HK-2 (cell line): ENCODE measurements around the gene SLC9A3.

Source experiments
- DNase-seq: peaks from one replicate; pipeline ENCODE4 v3.0.0-alpha.2; 2018; ENCODE audit not compliant: unreplicated experiment

The SLC9A3 gene

DNA sequence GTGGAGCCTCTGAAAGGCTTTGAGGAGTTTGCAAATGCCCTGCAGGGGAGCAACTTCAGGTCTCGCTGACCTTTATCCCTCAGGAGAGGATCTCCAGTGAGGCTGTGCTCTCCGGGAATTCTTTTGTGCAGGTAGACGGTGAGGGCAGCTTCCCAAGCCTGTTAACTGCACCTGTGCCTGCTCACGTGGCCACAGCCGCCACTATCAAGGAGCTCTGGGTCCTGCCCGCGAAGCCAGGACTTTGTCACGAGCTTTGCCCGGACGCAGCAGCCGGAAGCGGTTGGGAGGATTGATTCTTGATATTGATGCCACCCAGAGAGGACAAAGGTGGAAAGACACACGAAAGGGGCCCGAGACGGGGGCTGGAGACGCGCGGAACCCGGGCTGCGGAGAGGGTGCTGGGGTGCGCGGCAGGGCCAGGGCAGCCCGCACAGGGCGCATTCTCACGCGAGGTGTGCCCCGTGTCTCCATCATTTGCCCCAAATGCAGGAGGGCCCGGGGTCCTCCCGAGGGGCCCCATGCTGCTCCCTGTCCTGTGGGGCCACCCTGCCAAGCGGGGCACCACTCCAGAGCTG lies 18.2 kb downstream of the SLC9A3 start:
- DNase-seq, result no peak

DNA sequence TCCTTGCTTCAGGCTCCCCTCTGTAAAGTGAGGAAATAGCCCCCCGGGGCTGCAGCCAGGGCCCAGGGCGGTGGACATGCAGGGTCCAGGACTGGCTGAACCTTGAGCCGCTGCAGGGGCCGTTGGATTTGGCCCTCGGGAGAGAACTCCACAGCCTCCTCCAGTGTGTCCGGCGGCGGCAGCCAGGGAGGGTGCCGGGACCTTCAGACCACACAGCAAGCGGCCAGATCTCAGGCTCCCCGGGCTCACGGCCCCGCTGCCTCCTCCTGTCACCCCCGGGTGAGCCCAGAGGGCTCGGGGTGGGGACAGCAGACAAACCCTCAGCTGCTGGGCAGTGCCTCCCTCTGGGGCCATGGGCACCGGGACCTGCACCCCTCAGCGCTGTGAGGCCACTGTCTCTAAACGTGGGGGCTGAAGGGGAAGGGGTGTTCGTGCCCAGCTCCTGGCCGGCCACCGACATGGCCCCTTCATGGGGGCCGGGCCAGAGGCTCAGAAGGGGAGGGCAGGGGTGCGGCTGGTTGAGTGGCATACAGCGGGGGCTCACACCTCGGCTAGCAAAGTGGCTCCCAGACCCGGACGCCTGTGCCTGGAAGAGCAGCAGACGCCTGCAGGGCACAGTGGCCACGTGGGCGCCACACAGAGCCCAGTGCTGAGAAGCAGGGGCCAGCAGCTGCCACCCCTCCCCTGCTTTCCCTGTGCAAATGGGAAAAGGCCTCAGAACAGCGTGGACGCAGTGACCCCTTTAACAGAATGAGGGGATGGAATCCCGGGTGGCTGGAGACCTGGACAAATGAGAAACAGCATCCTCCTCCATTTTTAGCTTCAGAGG lies 19.7 kb downstream of the SLC9A3 start:
- DNase-seq, result no peak

DNA sequence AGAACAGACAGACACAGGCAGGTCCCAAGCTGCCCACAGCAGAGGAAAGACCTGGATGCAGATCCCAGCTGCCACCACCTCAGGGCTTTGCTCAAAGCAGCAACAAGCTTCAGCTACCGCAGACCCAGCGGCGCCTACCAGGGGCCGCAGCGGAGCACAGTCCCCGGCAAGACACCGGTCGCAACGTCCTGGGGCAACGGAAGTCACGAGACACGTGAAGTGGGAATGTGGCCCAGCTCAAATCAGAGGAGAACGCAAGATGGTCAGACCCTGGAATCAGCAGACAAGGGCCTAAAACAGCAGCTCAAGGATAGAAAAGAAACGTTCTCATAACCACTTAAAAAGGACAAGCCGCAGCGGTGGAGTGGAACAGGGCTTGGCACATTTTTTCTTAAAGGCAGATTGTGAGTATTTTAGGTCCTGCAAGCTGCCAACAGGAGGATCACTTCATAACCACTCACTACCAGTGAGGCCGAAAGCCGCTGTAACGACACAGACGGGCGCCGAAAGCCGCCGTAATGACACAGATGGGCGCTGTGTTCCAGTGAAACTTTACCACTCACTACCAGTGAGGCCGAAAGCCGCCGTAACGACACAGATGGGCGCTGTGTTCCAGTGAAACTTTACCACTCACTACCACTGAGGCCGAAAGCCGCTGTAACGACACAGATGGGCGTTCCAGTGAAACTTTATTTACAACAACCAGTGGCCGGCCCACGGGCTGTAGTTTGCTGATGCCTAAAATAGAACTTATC lies 21.7 kb downstream of the SLC9A3 start:
- no peak for DNase-seq

DNA sequence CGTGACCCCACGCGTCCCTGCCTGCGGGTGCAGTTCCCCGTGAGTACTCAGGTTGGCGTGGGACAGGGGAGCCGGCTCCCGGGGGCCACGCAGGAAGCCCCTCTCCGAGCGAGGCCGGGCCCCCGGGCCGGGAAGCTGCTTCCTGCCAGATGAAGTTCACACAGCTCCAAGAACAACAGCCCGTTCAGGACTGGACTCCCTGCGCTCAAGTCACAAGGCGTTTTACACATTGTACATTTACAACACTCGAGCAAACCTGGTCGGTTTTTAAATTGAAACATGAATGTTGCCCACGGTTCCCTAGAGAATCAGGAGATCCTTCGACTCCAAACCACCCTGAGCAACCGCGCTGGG lies 22.4 kb downstream of the SLC9A3 start:
- no peak for DNase-seq

DNA sequence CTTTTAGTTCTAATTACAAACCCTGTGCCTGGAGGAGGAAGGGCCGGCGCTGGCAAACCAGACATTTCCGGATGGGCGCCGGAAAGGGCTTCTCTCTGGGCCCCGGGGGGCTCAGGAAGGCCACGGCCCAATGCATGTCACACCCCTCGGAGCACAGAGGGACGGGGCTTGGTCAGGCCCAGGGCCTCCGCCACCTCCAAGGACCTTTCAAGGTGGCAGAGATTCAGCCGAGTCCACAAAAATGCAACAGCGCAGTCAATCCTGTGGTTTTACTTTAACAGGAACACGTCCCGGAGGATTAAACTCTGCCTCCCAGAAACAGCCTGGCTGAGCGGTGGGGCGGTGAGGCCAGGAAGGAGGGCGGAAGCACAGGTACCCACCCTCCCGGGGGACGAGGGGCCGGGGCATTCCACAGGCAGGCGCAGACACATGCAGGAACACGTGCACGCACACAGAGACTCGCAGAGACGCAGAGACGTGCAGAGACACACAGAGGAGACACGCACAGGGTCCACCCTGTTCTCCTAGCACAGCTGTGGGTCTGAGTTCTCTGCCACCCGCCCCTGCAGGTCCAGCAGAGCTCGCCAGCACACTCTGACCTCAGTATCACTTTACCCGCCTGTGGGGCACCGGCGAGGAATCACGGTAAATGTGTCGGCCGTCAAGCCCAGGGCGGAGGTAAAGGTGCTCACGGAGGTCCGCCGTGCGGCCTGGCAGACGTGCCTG lies 23.0 kb downstream of the SLC9A3 start:
- DNase-seq, result no peak

DNA sequence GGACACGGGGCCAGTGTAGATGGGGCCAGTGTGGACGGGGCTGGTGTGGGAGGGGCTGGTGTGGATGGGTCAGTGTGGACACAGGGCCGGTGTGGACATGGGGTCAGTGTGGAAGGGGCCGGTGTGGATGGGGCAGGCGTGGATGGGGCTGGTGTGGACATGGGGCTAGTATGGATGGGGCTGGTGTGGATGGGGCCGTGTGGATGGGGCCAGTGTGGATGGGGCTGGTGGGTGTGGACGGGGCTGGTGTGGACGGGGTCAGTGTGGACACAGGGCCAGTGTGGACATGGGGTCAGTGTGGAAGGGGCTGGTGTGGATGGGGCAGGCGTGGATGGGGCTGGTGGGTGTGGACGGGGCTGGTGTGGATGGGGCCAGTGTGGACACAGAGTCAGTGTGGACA lies 23.8 kb downstream of the SLC9A3 start:
- no peak for DNase-seq

DNA sequence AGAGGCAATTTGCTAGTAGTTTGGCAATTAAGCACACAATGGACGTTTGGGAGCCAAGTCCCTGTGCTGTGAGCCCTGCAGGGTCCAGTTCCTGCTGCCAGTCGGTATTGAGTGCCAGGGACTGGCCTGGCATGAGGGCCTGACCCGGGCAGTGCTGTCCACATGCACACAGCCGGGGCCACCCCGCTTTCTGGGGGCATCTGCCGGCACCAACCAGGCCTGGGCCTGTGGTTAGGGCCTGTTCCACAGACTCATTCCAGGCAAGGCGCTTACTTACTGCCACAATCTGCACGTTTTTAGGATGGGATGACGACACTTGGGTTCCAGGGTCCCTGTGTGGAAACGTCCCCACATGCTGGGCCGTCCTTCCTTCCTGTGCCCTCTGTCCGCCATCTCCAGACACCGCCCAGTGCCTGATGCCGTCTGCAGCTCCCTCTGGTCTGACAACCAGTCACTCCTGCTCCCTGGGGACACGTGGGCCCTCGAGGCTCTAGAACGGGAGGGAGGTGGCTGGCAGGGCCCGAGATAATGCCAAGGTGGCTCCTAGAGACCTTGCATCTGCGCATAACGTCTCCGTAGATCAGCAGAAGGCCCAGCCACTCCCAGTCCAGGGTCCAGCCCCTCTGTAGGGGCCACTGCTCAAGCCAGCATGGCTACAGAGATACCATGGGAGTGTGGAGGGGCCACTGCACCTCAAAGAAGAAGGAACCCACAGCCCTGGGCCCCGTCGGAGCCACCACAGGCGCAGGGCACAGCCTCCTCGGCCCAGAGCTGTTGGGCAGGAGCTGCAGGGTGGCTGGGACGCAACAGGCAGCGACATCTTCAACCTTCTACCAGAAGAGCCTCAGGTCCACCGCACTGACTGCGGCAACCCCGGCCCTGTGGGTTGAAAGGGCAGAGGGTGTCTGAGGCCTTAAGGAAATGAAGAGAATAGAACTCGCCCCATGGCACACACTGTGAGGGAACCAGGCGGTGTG lies 24.7 kb downstream of the SLC9A3 start:
- DNase-seq, result no peak

DNA sequence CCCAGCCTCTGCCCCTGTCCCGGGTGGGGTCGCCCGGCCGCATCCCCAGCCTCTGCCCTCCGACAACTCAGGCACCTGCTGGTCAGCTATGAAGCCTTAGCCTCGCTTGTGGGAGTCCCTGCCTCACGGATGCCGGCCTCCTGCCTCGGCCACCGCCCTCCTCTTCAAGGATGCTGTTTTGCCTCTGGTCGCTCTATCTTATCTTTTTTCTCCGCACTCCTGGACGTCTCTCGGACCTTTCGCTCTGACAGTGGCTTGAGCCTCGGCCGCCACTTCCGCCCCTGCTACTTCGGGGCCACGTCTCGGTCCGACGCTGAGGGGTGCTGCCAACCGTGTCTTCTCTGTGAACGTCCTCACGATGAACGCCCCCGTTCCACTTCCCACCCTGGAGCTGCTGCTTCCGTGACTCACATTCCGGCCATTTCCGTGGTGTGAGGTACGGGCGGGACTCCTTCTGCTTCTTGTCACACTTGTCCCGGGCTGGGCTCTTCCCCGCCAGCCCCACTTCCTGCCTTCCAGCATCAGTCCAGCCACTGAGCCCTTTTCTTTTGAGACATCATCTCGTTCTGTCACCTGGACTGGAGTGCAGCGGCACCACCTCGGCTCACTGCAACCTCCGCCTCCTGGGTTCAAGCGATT lies 26.3 kb downstream of the SLC9A3 start:
- no peak for DNase-seq

DNA sequence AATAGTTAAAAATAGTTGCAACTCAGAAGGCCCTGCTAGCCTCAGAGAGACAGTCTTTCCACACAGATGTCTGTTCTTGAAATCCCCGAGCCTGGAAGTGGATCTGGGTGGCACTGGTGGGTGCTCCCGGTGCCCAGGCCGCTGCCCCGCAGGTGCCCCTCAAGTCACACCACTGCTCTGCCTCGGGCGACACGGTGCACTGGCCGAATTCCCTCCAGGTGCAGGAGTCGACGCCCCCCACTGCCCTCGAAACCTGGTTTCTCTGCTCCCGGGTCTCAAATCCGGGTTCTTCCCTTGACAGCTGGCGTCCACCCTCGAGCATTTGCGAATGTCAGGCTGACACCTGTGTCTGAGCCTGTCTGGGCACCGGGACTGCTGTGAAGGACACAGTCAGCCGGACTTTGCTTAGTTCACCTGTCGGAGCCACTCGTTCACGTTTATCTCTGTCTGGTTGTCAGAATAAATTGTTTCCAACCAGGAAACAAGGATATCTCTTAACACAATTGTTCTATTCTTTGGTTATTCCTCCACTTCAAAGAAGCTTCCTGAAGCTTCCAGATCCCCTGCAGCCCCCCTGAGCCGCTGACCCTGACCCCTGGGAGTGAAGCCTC lies 27.1 kb downstream of the SLC9A3 start:
- DNase-seq, result no peak

DNA sequence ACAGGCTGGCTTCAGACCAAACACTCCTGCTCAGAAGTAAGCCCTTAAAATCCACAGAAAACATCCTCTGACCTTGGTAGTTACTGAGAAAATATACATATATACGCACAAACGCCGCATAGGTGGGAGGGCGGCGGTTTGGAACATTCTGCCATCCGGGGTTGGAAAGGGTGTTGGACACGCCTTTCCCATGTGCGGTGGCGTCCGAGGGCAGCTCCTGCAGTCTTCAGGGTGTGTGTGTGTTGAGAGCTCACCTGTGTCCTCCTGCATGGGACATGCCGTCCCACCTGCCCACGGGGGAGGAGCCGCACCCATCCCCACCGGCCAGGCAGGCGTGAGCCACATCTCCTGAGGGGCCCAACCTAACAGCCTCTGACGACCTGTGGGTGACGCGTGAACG lies 28.2 kb downstream of the SLC9A3 start:
- no peak for DNase-seq

DNA sequence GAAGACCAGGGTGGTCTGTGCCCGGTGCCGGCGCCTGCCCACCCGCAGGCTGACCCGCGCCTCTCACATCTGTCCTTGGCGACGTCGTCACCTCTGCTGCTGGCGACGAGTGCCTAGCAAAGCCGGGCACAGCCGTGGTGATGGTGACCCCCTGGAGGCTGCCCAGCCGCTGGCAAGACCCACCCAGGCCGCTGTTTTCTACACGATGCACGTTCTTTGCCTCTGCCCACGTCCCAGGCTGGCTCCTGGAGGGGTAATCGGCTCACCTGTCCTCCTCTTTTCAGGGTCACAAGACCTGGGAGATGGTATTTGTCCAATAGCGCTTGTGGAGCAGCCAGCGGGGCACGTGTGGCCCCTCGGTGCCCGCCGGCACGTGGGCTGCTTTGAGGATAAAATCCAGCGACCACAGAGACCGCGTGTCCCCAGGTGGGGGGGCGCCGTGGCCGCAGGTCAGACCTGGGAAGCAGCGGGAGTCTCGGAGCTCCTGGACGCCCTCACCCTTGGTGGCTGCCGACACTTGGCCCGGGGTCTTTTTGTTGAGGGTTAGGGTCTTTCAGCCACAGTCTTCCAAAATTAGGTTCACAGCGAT lies 29.5 kb downstream of the SLC9A3 start:
- DNase-seq, result no peak

DNA sequence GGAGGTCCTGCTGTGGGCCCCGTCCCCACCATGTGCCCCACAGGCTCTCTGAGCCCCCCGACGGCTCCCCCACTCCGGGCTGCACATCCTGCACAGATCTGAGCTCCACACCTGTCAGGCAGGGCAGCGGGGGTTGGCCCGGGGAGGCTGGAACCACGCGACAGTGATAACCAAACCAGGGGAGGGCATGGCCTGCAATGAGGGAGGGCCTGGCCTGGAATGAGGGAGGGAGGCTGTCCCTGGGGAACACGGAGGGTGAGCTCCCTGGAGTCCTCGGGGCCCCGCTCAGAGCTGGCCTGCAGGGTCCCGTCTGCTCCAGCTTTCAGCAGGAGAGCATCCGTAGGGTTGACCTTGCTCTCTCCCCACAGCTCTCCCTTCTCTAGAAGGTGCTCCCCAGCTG lies 30.5 kb downstream of the SLC9A3 start:
- no peak for DNase-seq

DNA sequence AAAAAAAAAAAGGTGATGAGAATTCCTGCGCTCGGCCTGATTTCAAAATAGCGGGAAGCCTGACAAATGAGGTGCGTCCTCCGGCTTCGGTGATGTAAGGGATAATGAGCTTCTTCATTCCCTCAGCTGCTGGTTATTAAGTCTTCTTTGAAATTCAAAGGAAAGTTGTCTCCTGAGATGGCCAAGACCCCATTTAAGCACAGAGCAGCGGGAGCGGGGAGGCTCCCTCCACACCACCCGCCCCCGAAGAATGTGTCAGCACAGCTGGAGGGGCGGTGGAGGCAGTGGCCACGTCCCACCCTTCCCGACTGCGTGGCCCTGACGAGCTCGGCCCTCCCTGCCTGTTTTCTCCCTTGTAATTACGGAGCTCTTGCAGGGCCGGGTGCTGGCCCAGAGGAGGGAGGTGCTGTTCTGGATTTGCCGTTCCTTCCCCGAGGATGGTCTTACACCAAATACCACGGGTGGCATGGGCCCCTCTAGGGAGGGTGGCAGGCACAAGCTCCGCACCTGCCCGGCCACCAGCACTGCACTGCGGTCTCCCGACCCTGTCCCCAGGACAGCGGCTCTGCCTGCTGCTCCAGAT lies 31.0 kb downstream of the SLC9A3 start:
- no peak for DNase-seq

DNA sequence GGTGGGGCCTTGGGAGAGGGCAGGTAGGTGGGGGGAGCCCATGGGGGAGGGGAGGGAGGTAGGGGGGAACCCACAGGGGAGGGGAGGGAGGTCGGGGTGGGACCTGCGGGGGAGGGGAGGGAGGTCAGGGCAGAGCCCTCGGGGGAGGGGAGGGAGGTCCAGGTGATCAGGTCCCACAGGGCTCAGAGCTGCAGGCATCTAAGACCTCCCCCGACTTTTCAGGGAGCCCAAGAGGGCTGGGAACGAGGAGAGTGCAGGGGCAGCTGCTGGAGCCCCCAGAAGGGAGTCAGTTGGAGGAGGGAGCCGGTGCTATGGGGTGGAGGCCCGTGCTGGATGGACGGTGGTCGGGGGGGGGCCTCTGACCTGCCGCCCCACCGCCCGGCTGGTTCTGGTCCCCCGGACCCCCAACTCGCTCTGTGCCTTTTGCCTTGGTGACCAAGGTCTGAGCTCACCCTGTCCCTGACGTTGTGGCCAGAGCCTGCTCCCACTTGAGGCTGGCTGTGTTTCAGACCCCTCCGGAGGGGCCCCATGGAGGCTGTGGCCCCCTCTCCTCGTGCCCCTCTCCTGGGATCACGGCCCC lies 31.8 kb downstream of the SLC9A3 start:
- DNase-seq, result no peak

DNA sequence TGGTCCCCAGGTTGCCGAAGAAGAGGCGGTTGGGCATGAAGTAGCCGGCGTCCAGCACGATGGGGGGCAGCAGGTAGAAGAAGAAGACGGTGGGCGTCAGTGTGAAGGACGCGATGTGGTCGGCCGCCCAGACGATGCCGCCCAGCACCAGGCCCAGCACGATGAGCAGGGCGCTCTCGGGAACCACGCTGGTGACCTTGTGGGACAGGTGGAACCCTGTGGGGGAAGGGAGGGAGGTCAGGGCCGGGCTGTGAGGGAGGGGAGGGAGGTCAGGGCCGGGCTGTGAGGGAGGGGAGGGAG lies 32.4 kb downstream of the SLC9A3 start:
- no peak for DNase-seq

DNA sequence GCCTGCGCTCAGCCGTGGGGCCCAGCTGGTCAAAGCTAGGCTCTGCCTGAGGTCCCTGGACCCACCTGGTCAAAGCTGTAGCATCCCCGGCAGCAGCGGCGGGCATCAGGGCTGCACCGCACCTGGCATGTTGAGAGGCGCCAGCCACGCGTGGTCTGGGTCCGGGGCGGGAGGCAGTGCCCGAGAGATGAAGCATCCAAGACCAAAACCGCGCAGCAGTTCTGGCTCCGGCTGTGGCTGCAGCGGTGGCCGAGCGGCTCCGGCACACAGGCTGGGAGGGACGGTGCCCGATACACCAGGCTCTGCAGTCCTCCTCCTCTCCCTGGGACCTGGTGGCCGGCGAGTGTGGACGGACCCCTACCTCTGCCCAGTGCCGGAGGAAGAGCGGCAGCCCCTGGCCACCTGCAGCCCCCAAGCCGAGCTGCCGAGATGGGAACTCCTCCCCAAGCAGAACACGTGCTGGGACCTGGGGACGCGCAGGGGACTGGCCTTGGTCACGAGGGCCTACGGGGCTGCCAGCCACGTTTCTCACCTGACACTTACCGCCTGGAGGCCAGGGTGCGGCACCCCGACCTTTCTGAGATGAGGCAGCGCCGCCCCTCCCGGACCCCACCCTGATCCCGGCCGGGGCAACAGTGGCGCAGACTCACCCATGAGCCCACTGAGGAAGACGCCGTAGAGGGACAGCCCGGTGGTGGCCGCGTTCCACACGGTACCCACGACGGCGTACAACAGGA lies 33.0 kb downstream of the SLC9A3 start:
- DNase-seq, result no peak

DNA sequence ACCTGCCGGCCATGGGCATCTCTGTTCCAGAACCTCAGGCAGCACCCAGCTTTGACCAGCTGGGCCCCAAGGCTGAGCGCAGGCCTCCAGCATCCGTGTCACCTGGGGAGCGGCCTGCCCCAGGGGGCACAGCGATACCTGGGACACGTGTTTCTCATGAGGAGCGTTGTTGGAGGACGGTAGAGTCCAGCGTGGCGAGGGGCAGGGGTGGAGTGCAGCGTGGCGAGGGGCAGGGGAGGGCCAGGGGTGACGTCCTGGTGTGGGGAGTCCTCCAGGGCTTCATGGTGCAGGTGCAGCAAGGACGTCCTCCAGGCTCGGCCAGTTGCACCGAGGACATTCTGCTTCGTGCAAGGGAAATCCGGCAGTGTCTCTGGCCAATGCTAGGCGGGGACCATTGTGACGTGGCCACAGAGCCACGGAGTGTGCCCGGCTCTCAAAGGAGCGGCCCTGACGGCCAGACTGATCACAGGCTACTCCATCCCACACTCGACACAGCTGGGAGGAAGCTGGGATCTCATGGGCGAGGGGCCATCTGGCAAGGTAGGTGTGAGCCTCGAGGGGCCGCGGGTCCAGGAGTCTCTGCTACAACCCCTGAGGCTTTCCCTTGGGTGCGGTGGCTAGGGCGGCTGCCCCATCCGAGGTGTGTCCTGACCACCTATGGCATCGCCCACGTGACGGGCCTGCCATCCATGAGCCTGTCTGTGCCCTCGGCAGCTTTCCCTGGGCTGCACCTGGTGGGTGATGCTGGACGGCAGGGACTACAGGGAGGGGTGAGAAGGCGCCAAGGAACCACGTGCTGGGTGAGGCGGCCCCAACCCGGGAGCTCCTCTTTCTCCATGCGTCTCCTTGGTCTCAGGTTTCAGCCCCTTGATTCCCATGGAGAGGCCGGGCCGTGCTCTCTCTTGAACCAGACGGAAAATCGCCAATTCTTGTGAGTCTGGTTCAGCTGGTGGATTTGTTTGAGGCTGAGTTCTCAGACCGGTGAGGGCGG lies 33.8 kb downstream of the SLC9A3 start:
- DNase-seq, result no peak
